ENCODE results near the gene LIN37.

The LIN37 gene

DNA sequence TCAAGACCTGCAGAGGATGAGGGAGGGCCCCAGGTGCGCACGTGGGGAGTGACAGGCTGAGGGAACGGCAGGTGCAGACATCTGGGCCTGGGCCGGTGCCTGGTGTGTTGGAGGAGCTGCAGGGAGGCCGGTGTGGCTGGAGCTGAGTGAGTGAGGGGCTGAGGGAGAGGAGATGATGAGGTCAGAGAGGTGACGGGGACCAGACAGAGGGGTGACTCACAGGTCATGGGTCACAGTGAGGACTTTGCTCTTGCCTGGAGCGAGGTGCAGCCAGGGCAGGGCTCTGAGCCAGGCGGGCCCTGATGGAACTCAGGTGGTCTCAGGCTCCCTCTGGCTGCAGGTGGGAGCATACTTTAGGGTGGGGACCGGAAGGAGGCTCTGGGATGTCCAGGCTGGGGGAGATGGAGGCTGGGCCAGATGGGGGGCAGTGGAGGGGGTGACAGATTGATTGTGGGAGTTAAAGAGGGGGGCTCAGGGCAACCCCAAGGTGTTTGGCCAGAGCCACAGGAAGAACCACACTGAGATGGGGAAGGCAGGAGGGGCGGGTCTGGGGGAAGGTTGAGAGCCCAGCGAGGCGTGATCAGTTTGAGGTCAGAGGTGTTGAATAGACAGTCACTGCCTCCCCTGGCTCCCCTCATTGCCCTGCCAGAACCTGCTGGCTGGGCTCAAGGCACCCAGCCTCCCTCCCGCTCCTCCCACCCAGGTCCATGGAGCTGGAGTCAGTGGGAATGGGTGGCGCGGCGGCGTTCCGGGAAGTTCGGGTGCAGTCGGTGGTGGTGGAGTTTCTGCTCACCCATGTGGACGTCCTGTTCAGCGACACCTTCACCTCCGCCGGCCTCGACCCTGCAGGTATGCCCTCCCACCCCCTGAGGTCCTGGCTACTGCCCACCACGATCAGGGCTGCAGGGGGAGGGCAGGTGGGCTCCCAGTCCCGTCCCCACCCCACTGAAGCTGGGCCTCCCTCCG lies 35.4 kb downstream of the LIN37 start:
- H3K27me3 ChIP-seq (replicated peaks; ENCODE audit: control insufficient read depth, insufficient read depth, low read length), result no peaks in the 10 kb centered on the region
- TF ChIP-seq, protein P1, sequence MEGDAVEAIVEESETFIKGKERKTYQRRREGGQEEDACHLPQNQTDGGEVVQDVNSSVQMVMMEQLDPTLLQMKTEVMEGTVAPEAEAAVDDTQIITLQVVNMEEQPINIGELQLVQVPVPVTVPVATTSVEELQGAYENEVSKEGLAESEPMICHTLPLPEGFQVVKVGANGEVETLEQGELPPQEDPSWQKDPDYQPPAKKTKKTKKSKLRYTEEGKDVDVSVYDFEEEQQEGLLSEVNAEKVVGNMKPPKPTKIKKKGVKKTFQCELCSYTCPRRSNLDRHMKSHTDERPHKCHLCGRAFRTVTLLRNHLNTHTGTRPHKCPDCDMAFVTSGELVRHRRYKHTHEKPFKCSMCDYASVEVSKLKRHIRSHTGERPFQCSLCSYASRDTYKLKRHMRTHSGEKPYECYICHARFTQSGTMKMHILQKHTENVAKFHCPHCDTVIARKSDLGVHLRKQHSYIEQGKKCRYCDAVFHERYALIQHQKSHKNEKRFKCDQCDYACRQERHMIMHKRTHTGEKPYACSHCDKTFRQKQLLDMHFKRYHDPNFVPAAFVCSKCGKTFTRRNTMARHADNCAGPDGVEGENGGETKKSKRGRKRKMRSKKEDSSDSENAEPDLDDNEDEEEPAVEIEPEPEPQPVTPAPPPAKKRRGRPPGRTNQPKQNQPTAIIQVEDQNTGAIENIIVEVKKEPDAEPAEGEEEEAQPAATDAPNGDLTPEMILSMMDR (IDR thresholded peaks at IDR 0.05; ENCODE audit: insufficient read depth, low read length, poor library complexity, severe bottlenecking), result no peak
- DNase-seq (ENCODE audit: extremely low read depth, insufficient read length), result no peak
- no peaks in the 10 kb centered on the region; the same call in 1 of the 2 replicates for H3K36me3 ChIP-seq (ENCODE audit: control insufficient read depth, insufficient read depth, low read length)
- no peak overlapping the region for H3K4me3 ChIP-seq (replicated peaks; ENCODE audit: low read depth, low read length)

DNA sequence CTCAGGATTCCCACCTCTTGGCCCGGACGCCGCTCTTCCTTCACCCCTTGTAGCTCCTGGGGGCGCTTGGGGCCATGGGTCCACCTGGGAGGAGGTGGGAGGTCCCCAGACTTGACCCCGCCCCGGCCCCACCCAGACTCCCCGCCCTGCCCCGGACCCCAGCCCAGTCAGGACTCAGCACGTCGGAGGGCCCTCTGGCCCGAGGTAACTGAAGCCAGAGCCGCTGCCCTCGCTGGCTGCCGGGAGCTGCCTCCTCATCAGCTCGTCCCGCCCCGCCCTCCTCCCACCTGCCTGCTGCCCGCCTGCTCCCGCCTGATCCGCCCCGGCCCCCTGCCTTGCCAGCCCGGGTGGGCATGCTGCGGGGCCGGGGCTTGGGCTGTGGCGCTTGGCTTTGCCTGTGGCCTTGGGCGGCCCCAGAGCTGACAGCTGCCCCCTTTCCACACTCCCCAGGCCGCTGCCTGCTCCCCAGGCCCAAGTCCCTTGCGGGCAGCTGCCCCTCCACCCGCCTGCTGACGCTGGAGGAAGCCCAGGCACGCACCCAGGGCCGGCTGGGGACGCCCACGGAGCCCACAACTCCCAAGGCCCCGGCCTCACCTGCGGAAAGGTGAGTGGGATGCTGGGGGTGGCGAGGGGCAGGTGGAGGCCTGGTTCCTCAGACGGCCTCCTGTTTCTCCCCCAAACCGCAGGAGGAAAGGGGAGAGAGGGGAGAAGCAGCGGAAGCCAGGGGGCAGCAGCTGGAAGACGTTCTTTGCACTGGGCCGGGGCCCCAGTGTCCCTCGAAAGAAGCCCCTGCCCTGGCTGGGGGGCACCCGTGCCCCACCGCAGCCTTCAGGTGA lies 36.3 kb downstream of the LIN37 start:
- no peaks in the 10 kb centered on the region for H3K27me3 ChIP-seq (replicated peaks; ENCODE audit: control insufficient read depth, insufficient read depth, low read length)
- H3K4me3 ChIP-seq (replicated peaks; ENCODE audit: low read depth, low read length), result no peak overlapping the region
- TF ChIP-seq, protein P1 (IDR thresholded peaks at IDR 0.05; ENCODE audit: insufficient read depth, low read length, poor library complexity, severe bottlenecking), result no peak
- no peaks in the 10 kb centered on the region; the same call in 1 of the 2 replicates for H3K36me3 ChIP-seq (ENCODE audit: control insufficient read depth, insufficient read depth, low read length)
- no peak for DNase-seq (ENCODE audit: extremely low read depth, insufficient read length)

- no peak for DNase-seq (ENCODE audit: extremely low read depth, insufficient read length)
- H3K4me3 ChIP-seq (replicated peaks; ENCODE audit: low read depth, low read length), result no peak overlapping the region
- H3K36me3 ChIP-seq (ENCODE audit: control insufficient read depth, insufficient read depth, low read length), result no peaks in the 10 kb centered on the region; the same call in 1 of the 2 replicates
- no peaks in the 10 kb centered on the region for H3K27me3 ChIP-seq (replicated peaks; ENCODE audit: control insufficient read depth, insufficient read depth, low read length)
- TF ChIP-seq, protein P1 (IDR thresholded peaks at IDR 0.05; ENCODE audit: insufficient read depth, low read length, poor library complexity, severe bottlenecking), result no peak
These were observed 36.9 kb downstream of the LIN37 start for GRCh38 chr19:35785339-35785627.

- Histone ChIP-seq H3K27me3 (replicated peaks; ENCODE audit: control insufficient read depth, insufficient read depth, low read length) (no peaks in the 10 kb centered on the region), H3K36me3 (ENCODE audit: control insufficient read depth, insufficient read depth, low read length) (no peaks in the 10 kb centered on the region; the same call in 1 of the 2 replicates), H3K4me3 (replicated peaks; ENCODE audit: low read depth, low read length) (no peak overlapping the region)
- TF ChIP-seq, protein P1 (IDR thresholded peaks at IDR 0.05; ENCODE audit: insufficient read depth, low read length, poor library complexity, severe bottlenecking), result no peak
- DNase-seq (ENCODE audit: extremely low read depth, insufficient read length), result no peak
These were observed 38.2 kb downstream of the LIN37 start for GRCh38 chr19:35786299-35787160.

- no peak overlapping the region for H3K4me3 ChIP-seq (replicated peaks; ENCODE audit: low read depth, low read length)
- TF ChIP-seq, protein P1 (IDR thresholded peaks at IDR 0.05; ENCODE audit: insufficient read depth, low read length, poor library complexity, severe bottlenecking), result no peak
- no peak for DNase-seq (ENCODE audit: extremely low read depth, insufficient read length)
- H3K27me3 ChIP-seq (replicated peaks; ENCODE audit: control insufficient read depth, insufficient read depth, low read length), result no peaks in the 10 kb centered on the region
- no peaks in the 10 kb centered on the region for H3K36me3 ChIP-seq (ENCODE audit: control insufficient read depth, insufficient read depth, low read length)
These were observed 38.9 kb downstream of the LIN37 start for GRCh38 chr19:35787227-35787799.

All from GM06990 (cell line).